ENCODE measurements around the gene XRCC5.

XRCC5 gene

GRCh38 chr2:216107760-216108159 is 1.4 kb upstream of the XRCC5 start:
- ATAC-seq, result no peak
- no peak for TF ChIP-seq ESRRG (CRISPR knock-in tag; IDR thresholded peaks at IDR 0.05)
- no peak for TF ChIP-seq CSDC2 (CRISPR knock-in tag; IDR thresholded peaks at IDR 0.05)
- no peak for TF ChIP-seq GLIS3 (CRISPR knock-in tag; IDR thresholded peaks at IDR 0.05)

- TF ChIP-seq PPARA (CRISPR knock-in tag; IDR thresholded peaks at IDR 0.05; ENCODE audit: borderline replicate concordance), result no peak
- TF ChIP-seq ISL1 (CRISPR knock-in tag; IDR thresholded peaks at IDR 0.05), result no peak
- no peak for TF ChIP-seq BACH2 (CRISPR knock-in tag; IDR thresholded peaks at IDR 0.05; ENCODE audit: borderline replicate concordance)
- TF ChIP-seq ZNF565 (CRISPR knock-in tag; conservative IDR thresholded peaks at IDR 0.05; ENCODE audit: low read depth), result no peak
- TF ChIP-seq TCF4 (CRISPR knock-in tag; IDR thresholded peaks at IDR 0.05; ENCODE audit: borderline replicate concordance), result no peak
- no peak for TF ChIP-seq RARB (CRISPR knock-in tag; IDR thresholded peaks at IDR 0.05)
- TF ChIP-seq ZNF70 (CRISPR knock-in tag; IDR thresholded peaks at IDR 0.05), result no peak
- no peak for TF ChIP-seq SNAI2 (CRISPR knock-in tag; IDR thresholded peaks at IDR 0.05)
- no peak for TF ChIP-seq ESRRG (CRISPR knock-in tag; IDR thresholded peaks at IDR 0.05)
- no peak for TF ChIP-seq ARNTL (CRISPR knock-in tag; IDR thresholded peaks at IDR 0.05; ENCODE audit: borderline replicate concordance, low read depth)
- no peak for TF ChIP-seq TSHZ2 (CRISPR knock-in tag; IDR thresholded peaks at IDR 0.05)
- no peak for TF ChIP-seq CSRNP3 (CRISPR knock-in tag; IDR thresholded peaks at IDR 0.05)
- TF ChIP-seq ZC3H10 (CRISPR knock-in tag; IDR thresholded peaks at IDR 0.05), result no peak
- no peak for TF ChIP-seq ZNF8 (CRISPR knock-in tag; IDR thresholded peaks at IDR 0.05)
- TF ChIP-seq CREB5 (CRISPR knock-in tag; IDR thresholded peaks at IDR 0.05; ENCODE audit: low read depth), result no peak
- no peak for TF ChIP-seq GLIS3 (CRISPR knock-in tag; IDR thresholded peaks at IDR 0.05)
- TF ChIP-seq ZFP30 (CRISPR knock-in tag; IDR thresholded peaks at IDR 0.05), result no peak
- TF ChIP-seq TOX (CRISPR knock-in tag; IDR thresholded peaks at IDR 0.05; ENCODE audit: borderline replicate concordance), result no peak
- no peak for TF ChIP-seq CSDC2 (CRISPR knock-in tag; IDR thresholded peaks at IDR 0.05)
- no peak for TF ChIP-seq PATZ1 (CRISPR knock-in tag; IDR thresholded peaks at IDR 0.05; ENCODE audit: borderline replicate concordance)
- no peak for ATAC-seq
Measured at GRCh38 chr2:216108310-216108966, 710 bp upstream of the XRCC5 start.

- ATAC-seq, result peak; percentile 56
- TF ChIP-seq PATZ1 (CRISPR knock-in tag; IDR thresholded peaks at IDR 0.05; ENCODE audit: borderline replicate concordance) (no peak), TCF4 (CRISPR knock-in tag; IDR thresholded peaks at IDR 0.05; ENCODE audit: borderline replicate concordance) (no peak), POU6F1 (CRISPR knock-in tag; IDR thresholded peaks at IDR 0.05; ENCODE audit: borderline replicate concordance, low read depth) (no peak), ZFP3 (CRISPR knock-in tag; IDR thresholded peaks at IDR 0.05) (no peak), ZNF565 (CRISPR knock-in tag; conservative IDR thresholded peaks at IDR 0.05; ENCODE audit: low read depth) (no peak)
Measured at GRCh38 chr2:216109962-216110614, 940 bp downstream of the XRCC5 start.
